SW 1271 (cell line): ENCODE results near the gene SELENBP1.
"Not testable (repeated sequence)": the region's sequence is repeated elsewhere in the genome, so short reads cannot be mapped to it uniquely, and the experiment has no call there.

Experiments
- DNase-seq, 2 experiments: peaks; one replicate each; lab custom pipeline; 2025; lab: John Stamatoyannopoulos, UW

SELENBP1 gene

DNA sequence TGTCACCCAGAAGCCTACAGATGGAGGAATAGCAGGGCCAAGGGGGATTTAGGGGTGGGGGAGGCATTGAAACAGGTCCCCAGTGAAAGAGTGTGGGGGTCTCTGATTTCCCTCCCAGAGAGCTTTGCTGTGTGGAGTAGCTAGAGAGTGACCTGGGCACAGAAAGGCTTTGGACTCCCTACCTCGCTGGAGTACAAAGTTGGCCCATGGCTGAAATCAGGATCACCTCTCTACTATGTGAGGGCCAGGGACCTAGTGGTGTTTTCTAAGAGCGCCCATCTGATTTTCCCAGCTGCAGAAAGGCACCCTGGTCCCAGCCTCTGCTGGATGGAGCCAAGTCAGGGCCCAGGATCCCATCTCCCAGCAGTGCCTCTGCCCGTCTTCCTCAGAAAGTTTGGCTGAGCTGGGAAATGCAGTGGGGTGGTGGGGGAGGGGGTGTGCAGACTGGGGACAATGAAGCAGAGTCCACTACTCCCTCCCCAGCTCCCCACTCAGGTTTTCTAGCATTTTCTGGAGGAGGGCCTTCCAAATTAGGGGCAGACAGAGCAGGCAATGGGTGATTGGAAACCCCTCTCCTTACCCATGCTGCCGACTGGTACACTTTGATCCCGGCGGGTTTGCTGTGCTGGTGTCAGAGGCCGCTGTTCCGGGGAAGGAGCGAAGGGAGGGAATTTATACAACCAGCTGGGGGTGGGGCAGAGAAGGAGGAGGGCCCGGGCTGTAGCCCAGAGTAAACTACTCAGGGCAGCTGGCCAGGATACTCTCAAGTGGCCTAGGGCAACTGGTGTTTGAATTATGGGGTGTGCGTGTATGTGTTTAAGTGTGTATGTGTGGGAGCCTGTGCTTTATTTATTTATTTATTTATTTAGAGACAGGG is at the start of gene SELENBP1:
TSS of gene SELENBP1 (minus strand) at position 648 of the 877 bp plus-strand sequence. CDS start at position 584, 64 bp downstream.
- DNase-seq = no peak

DNA sequence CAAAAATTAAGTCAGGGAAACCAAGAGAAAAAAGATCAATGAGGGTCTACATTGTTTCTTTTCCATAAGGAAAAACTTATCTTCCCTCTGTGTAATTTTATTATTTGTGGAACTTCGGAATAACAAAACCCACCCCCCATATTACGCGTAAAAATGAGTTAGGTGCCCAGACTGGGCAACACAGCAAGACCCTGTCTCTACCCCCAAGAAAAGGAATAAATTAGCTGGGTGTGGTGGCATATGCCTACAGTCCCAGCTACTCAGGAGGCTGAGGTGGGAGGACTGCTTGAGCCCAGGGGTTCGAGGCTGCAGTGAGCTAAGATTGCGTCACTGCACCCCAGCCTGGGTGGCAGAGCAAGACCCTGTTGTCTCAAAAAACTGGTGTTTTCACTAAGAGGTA is 47.3 kb upstream of the SELENBP1 start:
- DNase-seq = no peak

DNA sequence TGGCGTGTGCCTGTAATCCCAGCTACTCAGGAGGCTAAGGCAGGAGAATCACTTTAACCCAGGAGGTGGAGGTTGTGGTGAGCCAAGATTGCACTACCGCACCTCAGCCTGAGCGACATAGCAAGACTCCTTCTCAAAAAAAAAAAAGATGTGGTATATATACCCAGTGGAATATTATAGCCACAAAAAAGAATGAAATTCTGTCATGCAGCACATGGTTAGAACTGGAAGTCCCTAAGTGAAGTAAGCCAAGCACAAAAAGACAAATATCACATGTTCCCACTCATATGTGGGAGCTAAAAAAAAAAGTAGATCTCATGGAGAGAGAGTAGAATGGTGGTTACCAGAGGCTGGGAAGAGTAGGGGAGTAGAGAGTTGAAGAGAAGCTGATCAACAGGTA is 45.6 kb upstream of the SELENBP1 start:
- no peak for DNase-seq

DNA sequence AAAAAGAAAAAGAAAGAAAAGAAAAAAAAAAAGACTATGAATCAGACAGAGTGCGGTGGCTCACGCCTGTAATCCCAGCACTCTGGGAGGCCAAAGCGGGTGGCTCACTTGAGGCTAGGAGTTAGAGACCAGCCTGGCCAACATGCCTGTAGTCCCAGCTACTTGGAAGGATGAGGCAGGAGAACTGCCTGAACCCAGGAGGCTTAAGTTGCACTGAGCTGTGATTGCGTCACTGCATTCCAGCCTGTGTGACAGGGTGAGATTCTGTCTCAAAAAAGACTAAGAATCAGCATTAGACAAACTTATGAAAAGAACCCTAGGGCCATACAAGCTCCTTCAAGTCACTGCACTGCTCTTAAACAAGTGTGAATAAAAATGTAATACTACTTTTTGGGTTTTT is 43.7 kb upstream of the SELENBP1 start:
- no peak for DNase-seq

DNA sequence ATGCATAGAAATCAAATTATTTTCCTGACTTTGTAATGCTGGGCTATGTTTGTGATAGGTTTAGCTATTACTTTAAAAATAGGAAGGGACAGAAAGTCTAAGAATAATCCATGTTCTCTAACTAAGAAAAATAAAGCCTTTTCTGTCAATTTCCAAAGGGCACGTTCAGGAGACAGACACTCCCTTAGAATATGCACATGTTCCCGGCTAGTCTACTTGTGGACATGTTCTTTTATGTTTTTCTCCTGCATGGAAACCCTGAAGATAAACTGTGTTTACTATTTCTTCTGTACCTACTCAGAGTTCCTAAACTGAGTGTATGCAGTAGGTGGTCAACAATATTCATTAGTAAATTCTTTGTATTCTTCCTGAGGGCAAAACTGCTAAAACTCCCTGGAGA is 39.4 kb upstream of the SELENBP1 start:
- no peak for DNase-seq

DNA sequence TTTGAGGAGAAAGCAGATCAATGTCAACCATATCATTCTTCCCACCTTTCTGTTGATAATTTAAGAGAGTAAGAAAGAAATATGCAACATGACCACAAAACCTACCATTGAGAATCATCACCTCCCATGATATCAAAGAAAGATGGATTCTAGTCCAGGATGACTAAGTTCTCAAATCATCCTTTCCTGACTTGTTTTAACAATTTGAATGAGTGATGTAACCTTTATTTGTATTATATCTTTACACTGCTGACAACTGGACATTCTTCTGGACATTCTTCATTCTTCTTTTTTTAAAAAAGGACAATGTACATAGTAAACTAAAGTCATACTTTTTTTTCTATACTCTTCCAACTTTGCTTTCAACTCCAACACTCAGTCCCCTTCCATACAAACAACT is 36.4 kb upstream of the SELENBP1 start:
- no peak for DNase-seq

DNA sequence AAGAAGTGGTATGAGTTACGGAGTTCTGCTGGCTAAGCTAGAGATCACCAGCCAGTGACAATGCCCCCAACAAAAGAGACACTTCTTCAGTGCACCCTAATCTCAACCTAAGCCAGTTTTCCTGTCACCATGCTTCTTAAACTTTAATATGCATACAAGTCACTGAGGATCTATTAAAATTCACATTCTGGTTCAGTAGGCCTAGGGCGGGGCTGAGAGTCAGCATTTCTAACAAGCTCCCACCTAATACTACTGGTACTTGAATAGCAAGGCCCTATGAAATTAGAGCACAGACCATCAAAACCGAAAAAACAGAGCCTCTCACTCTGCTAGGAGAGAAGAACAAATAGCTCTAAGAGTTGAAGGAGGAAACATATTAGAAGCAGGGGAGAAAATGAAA is 34.8 kb upstream of the SELENBP1 start:
- DNase-seq = no peak

DNA sequence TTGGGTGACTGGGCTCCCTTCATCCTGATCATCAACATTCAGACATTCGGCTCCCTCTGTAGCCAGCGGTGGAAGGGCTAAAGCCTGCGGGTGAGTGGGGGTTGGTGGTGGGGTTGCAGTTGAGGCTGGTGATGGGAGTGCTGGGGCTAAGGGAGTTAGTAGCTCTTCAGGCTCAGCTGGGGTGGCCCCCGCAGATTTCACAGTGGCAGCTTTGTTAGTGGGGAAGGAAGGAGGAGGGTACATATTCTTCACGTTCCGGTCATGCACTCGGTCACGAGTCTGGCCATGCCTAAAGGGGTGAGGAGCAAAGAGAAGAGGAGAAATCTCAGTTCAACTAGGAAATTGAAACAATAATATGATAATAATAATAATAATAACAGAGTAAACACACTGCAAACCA is 33.7 kb upstream of the SELENBP1 start:
- DNase-seq = no peak

DNA sequence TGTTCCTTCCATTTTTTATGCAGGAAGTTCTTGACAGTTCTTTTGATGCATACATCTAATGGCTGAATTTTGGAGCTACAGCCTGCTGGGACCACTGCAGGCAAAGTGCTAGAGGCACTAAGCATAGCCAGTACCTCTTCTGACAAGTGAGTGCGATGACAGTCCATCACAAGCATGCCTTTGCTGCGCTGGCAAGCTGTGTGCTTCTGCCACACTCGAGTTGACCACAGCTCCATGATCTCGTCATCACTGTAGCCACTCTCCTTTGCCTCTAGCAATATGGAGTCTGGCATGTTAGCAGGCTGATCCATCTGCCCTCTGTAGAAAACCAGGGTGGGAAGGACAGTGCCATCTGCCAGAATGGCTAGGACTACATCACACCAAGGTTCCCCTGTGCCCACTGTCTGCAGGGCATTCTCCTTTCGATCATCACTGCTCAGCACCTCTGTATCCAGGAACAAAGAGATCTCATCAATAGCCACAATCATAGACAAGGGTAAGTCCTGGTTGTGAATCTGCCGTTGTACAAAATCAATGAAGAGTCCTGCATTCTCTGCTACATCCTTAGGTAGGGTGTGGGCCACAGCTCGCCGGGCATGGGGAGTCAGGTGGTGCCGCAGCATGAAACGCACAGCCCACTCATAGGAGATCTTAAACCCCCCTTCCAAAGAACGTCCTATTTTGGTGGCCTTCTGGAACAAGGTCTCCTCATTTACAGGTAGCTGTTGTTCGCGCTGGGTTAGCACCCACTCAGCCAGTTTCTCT is 32.9 kb upstream of the SELENBP1 start:
- no peak for DNase-seq

DNA sequence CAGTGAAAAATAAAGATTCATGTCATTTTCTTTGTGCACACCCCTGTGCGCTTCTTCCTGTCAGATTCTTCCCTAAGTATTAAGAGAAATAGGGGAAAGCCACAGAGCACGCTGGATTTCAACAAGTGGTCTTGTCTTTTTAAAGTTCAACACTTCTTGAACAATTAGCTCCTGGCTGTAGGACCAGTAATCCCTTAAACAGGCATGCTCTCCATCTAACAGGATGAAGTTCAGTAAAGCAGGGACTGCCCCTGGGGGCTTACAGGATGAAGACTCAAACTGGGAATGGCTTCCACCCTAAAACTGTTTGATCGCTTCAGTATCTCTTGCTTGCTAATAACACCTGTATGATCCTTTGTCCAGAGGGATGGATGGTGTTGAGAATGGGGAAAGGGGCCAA is 31.1 kb upstream of the SELENBP1 start:
- DNase-seq = no peak

DNA sequence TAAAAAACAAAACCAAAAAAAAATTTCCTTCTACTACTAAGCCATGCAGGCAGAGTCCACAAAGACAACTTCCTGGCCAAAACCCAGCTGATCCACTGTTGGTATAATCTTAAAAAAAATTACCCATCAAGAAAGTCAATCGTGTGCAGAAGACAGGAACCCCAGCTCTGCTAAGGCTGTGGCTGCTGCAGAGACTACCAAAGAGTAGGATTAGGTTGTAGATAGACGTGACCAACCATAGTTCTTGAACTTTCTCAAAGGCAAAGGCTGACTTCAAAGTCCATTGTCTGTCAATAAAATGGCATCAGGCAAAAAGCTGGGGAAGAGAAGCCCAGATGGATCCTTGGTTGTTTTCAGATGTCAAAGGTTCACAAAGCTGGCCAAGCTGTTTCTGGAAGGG is 30.3 kb upstream of the SELENBP1 start:
- DNase-seq = no peak

DNA sequence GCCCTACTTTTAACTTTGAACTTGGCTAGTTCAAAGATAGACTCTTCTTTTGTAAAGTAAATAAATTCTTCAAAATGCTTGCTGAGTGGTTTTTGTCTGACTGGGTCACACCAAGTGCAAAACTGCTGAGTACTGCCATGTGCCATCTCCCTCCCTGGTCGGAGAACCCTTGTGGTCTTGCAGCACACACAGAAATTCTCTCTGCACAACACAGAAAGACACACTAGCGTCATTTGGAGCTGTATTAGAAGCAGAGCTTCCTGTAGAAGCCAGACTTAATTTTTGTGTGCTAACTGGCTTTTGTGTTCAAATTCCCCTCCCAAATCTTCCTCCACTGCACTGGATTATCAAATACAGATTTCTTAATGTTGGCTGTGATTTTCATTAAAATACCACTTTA is 29.4 kb upstream of the SELENBP1 start:
- no peak for DNase-seq

DNA sequence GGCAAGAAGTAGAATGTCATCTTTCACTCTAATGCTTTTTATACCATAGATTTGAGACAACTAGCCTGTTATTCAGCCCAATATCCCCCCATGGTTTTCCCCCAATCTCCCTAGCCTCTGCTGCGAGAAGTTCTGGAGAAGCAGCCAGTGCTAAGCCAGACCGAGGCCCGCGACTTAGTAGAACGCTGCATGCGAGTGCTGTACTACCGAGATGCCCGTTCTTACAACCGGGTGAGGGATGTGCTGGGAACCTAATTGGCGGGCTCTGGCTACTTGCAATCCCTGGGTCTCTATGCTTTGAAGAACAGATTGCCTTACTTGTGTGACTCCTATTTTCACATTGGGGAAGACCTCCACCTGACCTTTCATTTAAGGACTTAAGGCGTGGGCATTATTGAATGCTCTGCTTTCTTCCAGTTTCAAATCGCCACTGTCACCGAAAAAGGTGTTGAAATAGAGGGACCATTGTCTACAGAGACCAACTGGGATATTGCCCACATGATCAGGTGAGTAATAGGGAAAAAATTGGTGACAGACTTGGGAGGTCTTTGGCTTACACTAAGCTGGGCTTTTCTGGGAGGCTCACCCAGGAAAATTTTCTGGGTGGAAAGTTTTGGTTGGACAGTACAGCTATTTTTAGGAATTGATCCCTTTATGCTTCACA is 28.8 kb upstream of the SELENBP1 start:
- DNase-seq = no peak

DNA sequence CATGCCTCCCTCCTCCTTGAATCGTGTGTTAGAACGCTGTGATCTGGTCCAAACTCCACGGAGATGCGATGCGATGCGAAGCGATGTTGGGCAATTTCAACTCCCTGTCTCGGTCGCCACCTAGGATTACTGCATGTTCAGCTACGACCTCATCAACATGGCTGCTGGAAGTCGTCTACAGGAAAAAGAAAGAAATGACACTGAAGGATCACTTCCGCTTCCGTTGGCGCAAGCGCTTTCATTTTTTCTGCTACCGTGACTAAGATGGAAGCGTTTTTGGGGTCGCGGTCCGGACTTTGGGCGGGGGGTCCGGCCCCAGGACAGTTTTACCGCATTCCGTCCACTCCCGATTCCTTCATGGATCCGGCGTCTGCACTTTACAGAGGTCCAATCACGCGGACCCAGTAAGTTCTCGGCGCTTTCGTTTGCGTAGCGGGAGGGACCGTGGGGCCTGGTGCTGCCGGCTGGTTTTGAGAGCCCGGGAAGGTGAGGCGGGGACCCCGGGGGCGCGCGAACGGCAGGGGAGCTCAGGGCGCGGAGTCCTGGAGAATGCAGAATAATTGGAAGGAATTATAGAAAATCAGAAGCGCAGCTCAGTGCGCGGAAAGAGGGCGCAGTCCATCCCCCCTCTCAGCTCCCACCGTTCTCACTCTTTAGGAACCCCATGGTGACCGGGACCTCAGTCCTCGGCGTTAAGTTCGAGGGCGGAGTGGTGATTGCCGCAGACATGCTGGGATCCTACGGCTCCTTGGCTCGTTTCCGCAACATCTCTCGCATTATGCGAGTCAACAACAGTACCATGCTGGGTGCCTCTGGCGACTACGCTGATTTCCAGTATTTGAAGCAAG is 27.0 kb upstream of the SELENBP1 start, which contains the start of gene PSMB4:
TSS of gene PSMB4 (plus strand) at position 250 of the 848 bp plus-strand sequence. CDS start at position 265, 15 bp downstream.
- peak; percentile 58 to 88 for DNase-seq

DNA sequence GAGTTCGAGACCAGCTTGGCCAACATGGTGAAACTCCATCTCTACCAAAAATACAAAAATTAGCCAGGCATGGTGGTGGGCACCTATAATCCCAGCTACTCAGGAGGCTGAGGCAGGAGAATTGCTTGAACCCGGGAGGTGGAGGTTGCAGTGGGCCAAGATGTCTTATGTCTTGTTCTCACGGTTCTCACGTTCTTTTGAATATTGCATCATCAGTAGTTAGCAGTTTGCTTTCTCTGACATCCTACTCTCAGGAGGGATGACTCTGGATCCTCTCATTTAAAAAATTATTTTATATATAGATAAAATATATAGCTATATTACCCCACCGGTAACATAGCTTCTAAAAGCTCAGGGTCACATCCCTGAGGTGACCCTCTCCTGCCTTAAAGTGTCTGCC is 23.8 kb upstream of the SELENBP1 start:
- DNase-seq = not testable (repeated sequence)

DNA sequence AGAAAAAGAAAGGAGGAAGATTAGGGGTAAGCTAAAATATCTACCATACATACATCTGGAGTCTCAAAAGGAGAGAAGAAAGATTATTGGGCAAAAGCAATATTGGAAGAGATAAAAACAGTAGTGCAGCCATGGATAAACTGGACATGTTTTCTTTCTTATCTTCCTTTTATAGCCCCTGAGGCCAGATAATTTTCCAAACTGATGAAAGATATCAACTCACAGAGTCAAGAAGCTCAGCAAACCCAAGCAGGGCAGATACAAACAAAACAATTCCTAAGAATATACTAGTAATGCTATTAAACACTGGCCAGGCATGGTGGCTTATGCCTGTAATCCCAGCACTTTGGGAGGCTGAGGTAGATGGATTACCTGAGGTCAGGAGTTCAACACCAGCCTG is 21.1 kb upstream of the SELENBP1 start:
- no peak for DNase-seq

DNA sequence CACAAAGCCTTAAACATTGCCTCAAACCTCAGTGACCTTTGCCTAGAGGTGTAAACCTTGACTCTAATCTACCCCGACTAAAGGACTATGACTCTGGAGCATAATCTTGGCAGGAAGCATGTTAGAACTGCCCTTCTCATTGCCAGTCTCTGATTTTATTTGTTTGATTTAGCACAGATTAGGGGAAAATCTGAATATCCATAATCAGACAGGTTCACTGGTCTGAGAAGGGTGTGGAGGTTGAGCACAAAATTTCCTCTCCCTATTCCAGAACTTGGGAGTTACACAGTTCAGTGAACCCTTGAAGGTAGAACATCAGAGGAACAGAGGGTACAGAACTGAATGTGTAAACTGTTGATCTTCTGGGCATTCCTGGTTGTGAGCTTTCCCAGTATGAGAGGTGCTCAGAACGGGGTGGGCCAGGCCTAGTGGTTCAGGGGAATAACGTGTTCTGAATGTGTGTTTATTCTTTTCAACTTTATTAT is 18.6 kb upstream of the SELENBP1 start:
- no peak for DNase-seq

DNA sequence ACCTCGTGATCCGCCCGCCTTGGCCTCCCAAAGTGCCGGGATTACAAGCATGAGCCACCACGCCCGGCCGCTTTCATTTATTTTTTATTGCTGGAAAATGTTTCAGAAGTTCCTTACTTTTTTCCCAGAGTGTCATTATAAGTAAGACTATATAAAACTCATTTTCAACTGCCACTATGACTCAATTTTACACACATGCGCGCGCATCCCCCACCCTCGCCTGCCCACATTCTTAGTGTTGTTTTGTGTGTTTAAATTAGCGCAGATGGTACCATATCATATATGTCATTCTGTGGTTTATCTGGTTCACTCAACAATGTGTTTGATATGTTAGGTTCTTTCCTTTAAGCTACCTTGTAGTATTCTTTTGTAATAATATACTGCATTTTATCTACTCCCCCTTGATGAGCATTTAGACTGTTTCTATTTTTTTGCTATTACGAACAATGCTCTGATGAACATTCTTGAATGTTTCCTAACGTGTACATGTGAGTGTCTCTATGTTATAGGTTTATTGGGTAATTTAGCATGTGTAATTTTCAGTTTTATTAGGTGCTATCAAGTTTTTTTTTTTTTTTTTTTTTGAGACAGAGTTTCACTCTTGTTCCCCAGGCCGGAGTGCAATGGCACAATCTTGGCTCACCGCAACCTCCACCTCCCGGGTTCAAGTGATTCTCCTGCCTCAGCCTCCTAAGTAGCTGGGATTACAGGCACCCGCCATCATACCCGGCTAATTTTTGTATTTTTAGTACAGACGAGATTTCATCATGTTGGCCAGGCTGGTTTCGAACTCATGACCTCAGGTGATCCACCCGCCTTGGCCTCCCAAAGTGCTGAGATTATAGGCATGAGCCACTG is 17.9 kb upstream of the SELENBP1 start:
- DNase-seq = not testable (repeated sequence)

DNA sequence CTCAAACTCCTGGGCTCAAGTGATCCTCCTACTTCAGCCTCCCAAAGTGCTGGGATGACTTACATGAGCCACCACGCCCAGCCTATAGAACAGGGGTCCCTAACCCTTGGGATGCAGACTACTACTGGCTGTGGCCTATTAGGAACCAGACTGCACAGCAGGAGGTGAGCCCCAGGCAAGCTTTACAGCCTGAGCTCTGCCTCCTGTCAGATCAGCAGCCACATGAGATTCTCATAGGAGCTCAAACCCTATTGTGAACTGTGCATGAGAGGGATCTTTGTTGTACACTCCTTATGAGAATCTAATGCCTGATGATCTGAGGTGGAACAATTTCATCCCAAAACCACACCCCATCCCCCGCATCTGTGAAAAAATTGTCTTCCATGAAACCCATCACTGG is 13.5 kb upstream of the SELENBP1 start:
- no peak for DNase-seq

DNA sequence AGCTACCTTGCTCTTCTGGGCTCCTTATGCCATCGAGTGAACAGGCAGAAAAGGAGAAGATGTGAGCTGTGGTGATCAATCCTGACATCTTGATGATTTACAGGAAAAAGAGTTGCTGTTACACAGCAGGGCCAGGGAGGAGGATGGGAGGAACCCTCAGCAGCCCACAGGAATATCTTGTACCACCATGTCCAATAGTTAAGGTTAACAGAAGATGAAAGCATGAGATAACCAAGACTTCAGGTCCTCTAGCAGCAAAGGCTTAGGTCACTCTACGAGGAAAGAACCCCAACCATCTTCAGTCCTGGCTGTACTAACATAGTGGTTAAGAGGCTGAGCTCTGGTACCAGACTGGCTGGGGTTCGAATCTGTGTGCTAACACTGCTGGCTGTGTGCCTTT is 12.1 kb upstream of the SELENBP1 start:
- no peak for DNase-seq
